ENCODE measurements around the gene ANKRD39. TPM values are rescaled to one million over a fixed set of nuclear protein-coding genes. Genes with fewer than 3 reads are reported as not detected.

Gene ANKRD39
- total RNA-seq (4.6 and 5.3 TPM in 2 replicates), polyA plus RNA-seq (5.8 and 7.1 TPM in 2 replicates), polyA minus RNA-seq (ENCODE audit: low replicate concordance) (6.5 and 14.2 TPM in 2 replicates)
- 10.8 and 17.6 TPM in 2 replicates for polyA plus RNA-seq (2012)

- Histone ChIP-seq H4K20me1 (ENCODE audit: control insufficient read depth, extremely low read depth, insufficient read depth, low read length) (no peaks in the 10 kb centered on the region), H3K9ac (ENCODE audit: insufficient read depth, low read length) (peak within 1 kb of the TSS; percentile 70), H3K4me2 (ENCODE audit: extremely low read depth, insufficient read depth, low read length) (peak within 1 kb of the TSS; percentile 60), H3K27ac (ENCODE audit: insufficient read depth, low read length) (peak within 1 kb of the TSS; percentile 72), H3K9me3 (ENCODE audit: control insufficient read depth, insufficient read depth, low read depth, low read length) (no peaks in the 10 kb centered on the region), H2AFZ (ENCODE audit: low read length) (peak within 1 kb of the TSS; percentile 69), H3K4me3 (replicated peaks in 1 of 4; ENCODE audit: control extremely low read depth in 1 of 4, insufficient read depth in 1 of 4, low read depth in 3 of 4, low read length in 4 of 4) (peak within 1 kb of the TSS; percentile 65 to 93 (median 84)), H3K79me2 (ENCODE audit: control insufficient read depth, insufficient read depth, low read length) (peaks cover 6% of the 10 kb centered on the region), H3K36me3 (ENCODE audit: control insufficient read depth, insufficient read depth, low read length) (peaks cover 23% of the 10 kb centered on the region), H3K4me1 (ENCODE audit: control insufficient read depth, extremely low read depth, insufficient read depth, low read length) (peaks cover 9% of the 10 kb centered on the region), H3K27me3 (ENCODE audit: control insufficient read depth, insufficient read depth, low read length) (no peaks in the 10 kb centered on the region)
- DNase-seq (ENCODE audit: low read depth in 2 of 2), result peak; percentile 95 to 98
- no peak for TF ChIP-seq EZH2 (IDR thresholded peaks at IDR 0.05; ENCODE audit: low read length, missing control alignments)
- TF ChIP-seq CTCF (conservative IDR thresholded peaks at IDR 0.05 in 1 of 2, IDR thresholded peaks at IDR 0.05 in 1 of 2; ENCODE audit: low read depth in 1 of 2, low read length in 2 of 2), result peak; percentile 47 to 65
Observed at GRCh38 chr2:96857667-96858372, at the start of gene ANKRD39. Gene ANKRD39, minus strand, starts transcription at chr2:96858016. Its CDS starts 29 bp downstream, at chr2:96857987.

GRCh38 chr2:96906729-96907114, 48.9 kb upstream of the ANKRD39 start:
- Histone ChIP-seq H3K36me3 (ENCODE audit: control insufficient read depth, insufficient read depth, low read length) (no peaks in the 10 kb centered on the region), H3K27ac (ENCODE audit: insufficient read depth, low read length) (no peak overlapping the region), H3K79me2 (ENCODE audit: control insufficient read depth, insufficient read depth, low read length) (no peaks in the 10 kb centered on the region), H3K9me3 (ENCODE audit: control insufficient read depth, insufficient read depth, low read depth, low read length) (no peaks in the 10 kb centered on the region), H4K20me1 (ENCODE audit: control insufficient read depth, extremely low read depth, insufficient read depth, low read length) (no peaks in the 10 kb centered on the region), H2AFZ (ENCODE audit: low read length) (peak overlapping the region; percentile 44), H3K4me2 (ENCODE audit: extremely low read depth, insufficient read depth, low read length) (no peak overlapping the region), H3K27me3 (ENCODE audit: control insufficient read depth, insufficient read depth, low read length) (no peaks in the 10 kb centered on the region), H3K9ac (ENCODE audit: insufficient read depth, low read length) (peak overlapping the region; percentile 7), H3K4me3 (replicated peaks in 1 of 4; ENCODE audit: control extremely low read depth in 1 of 4, insufficient read depth in 1 of 4, low read depth in 3 of 4, low read length in 4 of 4) (peak overlapping the region in 1 of 4 experiments; percentile 27), H3K4me1 (ENCODE audit: control insufficient read depth, extremely low read depth, insufficient read depth, low read length) (peaks cover 12% of the 10 kb centered on the region)
- DNase-seq (ENCODE audit: low read depth in 2 of 2), result peak in 1 of 2 donors; percentile 56
- TF ChIP-seq CTCF (conservative IDR thresholded peaks at IDR 0.05 in 1 of 2, IDR thresholded peaks at IDR 0.05 in 1 of 2; ENCODE audit: low read depth in 1 of 2, low read length in 2 of 2) (no peak), EZH2 (IDR thresholded peaks at IDR 0.05; ENCODE audit: low read length, missing control alignments) (no peak)

GRCh38 chr2:96903815-96904214, 46.0 kb upstream of the ANKRD39 start:
- Histone ChIP-seq H3K79me2 (ENCODE audit: control insufficient read depth, insufficient read depth, low read length) (no peaks in the 10 kb centered on the region), H3K9me3 (ENCODE audit: control insufficient read depth, insufficient read depth, low read depth, low read length) (no peaks in the 10 kb centered on the region), H3K4me3 (replicated peaks in 1 of 4; ENCODE audit: control extremely low read depth in 1 of 4, insufficient read depth in 1 of 4, low read depth in 3 of 4, low read length in 4 of 4) (no peak overlapping the region), H3K9ac (ENCODE audit: insufficient read depth, low read length) (no peak overlapping the region), H3K27ac (ENCODE audit: insufficient read depth, low read length) (no peak overlapping the region), H3K4me1 (ENCODE audit: control insufficient read depth, extremely low read depth, insufficient read depth, low read length) (peaks cover 12% of the 10 kb centered on the region), H4K20me1 (ENCODE audit: control insufficient read depth, extremely low read depth, insufficient read depth, low read length) (no peaks in the 10 kb centered on the region), H3K36me3 (ENCODE audit: control insufficient read depth, insufficient read depth, low read length) (no peaks in the 10 kb centered on the region), H2AFZ (ENCODE audit: low read length) (no peak overlapping the region), H3K27me3 (ENCODE audit: control insufficient read depth, insufficient read depth, low read length) (no peaks in the 10 kb centered on the region), H3K4me2 (ENCODE audit: extremely low read depth, insufficient read depth, low read length) (no peak overlapping the region)
- DNase-seq (ENCODE audit: low read depth in 2 of 2), result no peak
- TF ChIP-seq CTCF (conservative IDR thresholded peaks at IDR 0.05 in 1 of 2, IDR thresholded peaks at IDR 0.05 in 1 of 2; ENCODE audit: low read depth in 1 of 2, low read length in 2 of 2), result no peak
- TF ChIP-seq EZH2 (IDR thresholded peaks at IDR 0.05; ENCODE audit: low read length, missing control alignments), result no peak

All from fibroblast of lung (primary cell).